ENCODE data around the gene C19orf12.

The C19orf12 gene

GRCh38 chr19:29758863-29759262, 43.8 kb upstream of the C19orf12 start:
- no peak for TF ChIP-seq CTCF (IDR thresholded peaks at IDR 0.05; ENCODE audit: extremely low read depth, insufficient read depth, missing control alignments)
- in situ Hi-C loops (cut with MboI; ENCODE audit: low pct_unique_long_range_greater_than_20kb, low sequenced_read_pairs, unreplicated experiment), result loop anchor here (10.0 kb wide), 1 partner anchor 116 kb away; no protein-coding TSS in a partner anchor

GRCh38 chr19:29757551-29757950, 42.5 kb upstream of the C19orf12 start:
- no peak for DNase-seq (ENCODE audit: low spot score)
- no peak for TF ChIP-seq CTCF (IDR thresholded peaks at IDR 0.05; ENCODE audit: extremely low read depth, insufficient read depth, missing control alignments)
- in situ Hi-C loops (cut with MboI; ENCODE audit: low pct_unique_long_range_greater_than_20kb, low sequenced_read_pairs, unreplicated experiment), result loop anchor here (10.0 kb wide), 1 partner anchor 117 kb away; no protein-coding TSS in a partner anchor

More at GRCh38 chr19:29758863-29759262, 43.8 kb upstream of the C19orf12 start:
- DNase-seq (ENCODE audit: low spot score), result no peak

DNA sequence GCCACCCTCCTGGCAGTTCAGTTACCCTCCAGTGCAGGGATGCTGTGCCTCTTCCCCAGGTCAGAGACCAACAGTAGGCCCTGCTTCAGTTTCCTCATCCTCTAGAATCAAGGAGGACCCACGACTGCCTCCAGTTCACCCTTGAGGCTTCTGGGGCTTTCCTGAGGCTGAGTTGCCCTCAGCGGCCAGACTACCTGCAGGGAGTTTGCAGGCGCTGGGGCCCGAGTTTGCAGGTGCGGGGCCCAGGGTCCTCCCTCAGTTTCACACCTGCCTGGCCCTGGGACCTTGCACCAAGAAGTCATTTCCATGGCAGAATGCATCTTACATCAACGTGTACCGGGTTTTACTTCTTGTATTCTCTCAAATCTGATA, 38.9 kb upstream of the C19orf12 start:
- in situ Hi-C loops (cut with MboI; ENCODE audit: low pct_unique_long_range_greater_than_20kb, low sequenced_read_pairs, unreplicated experiment), result loop anchor here (10.0 kb wide), 1 partner anchor 121 kb away; no protein-coding TSS in a partner anchor
- TF ChIP-seq CTCF (IDR thresholded peaks at IDR 0.05; ENCODE audit: extremely low read depth, insufficient read depth, missing control alignments), result no peak
- DNase-seq (ENCODE audit: low spot score), result no peak

GRCh38 chr19:29753190-29753933, 38.3 kb upstream of the C19orf12 start:
- DNase-seq (ENCODE audit: low spot score), result no peak
- in situ Hi-C loops (cut with MboI; ENCODE audit: low pct_unique_long_range_greater_than_20kb, low sequenced_read_pairs, unreplicated experiment), result loop anchor here (10.0 kb wide), 1 partner anchor 121 kb away; no protein-coding TSS in a partner anchor
- TF ChIP-seq CTCF (IDR thresholded peaks at IDR 0.05; ENCODE audit: extremely low read depth, insufficient read depth, missing control alignments), result no peak

DNA sequence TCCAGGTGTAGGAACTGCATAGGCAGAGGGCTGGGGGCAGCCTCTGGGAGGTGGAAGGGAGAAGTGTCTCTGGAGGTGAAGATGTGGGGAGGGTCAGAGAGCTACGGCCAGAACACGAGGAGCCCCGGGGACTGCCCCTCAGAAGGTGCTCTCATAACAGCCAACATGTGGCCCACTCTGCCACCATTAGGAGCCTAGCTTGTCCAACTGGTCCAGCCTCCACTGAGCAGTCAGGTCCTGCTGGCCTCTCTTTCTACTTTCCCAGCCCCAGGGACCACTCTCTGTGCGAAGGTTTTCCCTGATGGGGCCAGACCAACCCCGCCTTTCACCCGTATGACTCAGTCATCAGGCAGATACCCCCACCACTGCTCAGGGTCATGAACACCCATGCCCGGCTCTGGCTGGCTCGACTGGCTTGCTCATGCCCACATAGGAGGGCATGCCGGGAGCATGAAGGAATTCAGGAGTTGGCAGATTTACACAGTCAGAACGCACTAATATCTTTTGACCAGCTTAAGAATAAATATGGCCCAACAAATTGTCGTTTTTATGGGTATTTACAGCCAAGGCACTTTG, 37.5 kb upstream of the C19orf12 start:
- no peak for TF ChIP-seq CTCF (IDR thresholded peaks at IDR 0.05; ENCODE audit: extremely low read depth, insufficient read depth, missing control alignments)
- in situ Hi-C loops (cut with MboI; ENCODE audit: low pct_unique_long_range_greater_than_20kb, low sequenced_read_pairs, unreplicated experiment), result loop anchor here (10.0 kb wide), 1 partner anchor 122 kb away; no protein-coding TSS in a partner anchor
- no peak for DNase-seq (ENCODE audit: low spot score)

DNA sequence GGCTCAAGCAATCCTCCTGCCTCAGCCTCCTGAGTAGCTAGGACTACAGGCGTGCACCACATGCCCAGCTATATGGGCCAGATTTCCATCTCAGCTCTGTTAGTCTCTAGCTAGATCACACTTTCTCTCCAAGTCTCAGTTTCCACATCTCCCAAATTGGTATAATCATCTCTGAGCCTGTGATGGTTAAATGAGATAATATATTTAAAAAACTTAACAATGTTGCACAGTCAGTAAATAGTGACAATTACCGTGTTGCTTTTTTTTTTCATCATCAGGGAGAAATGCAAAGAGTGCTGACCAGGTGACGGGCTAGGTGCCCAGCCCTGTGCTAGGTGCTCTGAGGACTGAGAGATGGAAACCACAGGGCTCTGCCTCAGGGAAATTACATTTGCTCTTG, 36.9 kb upstream of the C19orf12 start:
- in situ Hi-C loops (cut with MboI; ENCODE audit: low pct_unique_long_range_greater_than_20kb, low sequenced_read_pairs, unreplicated experiment), result loop anchor here (10.0 kb wide), 1 partner anchor 123 kb away; no protein-coding TSS in a partner anchor
- no peak for DNase-seq (ENCODE audit: low spot score)
- TF ChIP-seq CTCF (IDR thresholded peaks at IDR 0.05; ENCODE audit: extremely low read depth, insufficient read depth, missing control alignments), result no peak
